Left ventricle myocardium inferior (tissue), 1 donor: ENCODE data around the gene HPS3. TPM values are rescaled to one million over a fixed set of nuclear protein-coding genes. Genes with fewer than 3 reads are reported as not detected.

Experiments
- DNase-seq: peaks from one replicate; pipeline ENCODE4 v3.0.0-alpha.2; 2020
- H3K27ac ChIP-seq: fragments of 200-600 bp; replicated peaks from 2 replicates; pipeline ENCODE4 v1.8.0; 2021
- H3K27me3 ChIP-seq: fragments of 200-600 bp; 2 replicates; pipeline ENCODE4 v1.8.0; 2021; ENCODE audit warnings: low read depth
- H3K36me3 ChIP-seq: fragments of 200-600 bp; 2 replicates; pipeline ENCODE4 v1.8.0; 2021
- H3K4me1 ChIP-seq: fragments of 200-600 bp; 2 replicates; pipeline ENCODE4 v1.8.0; 2021
- H3K4me3 ChIP-seq: fragments of 200-600 bp; 2 replicates; pipeline ENCODE4 v1.8.0; 2021; ENCODE audit warnings: mild to moderate bottlenecking, moderate library complexity
- H3K9me3 ChIP-seq: fragments of 200-600 bp; replicated peaks from 2 replicates; pipeline ENCODE4 v1.8.0; 2021
- intact Hi-C: fragments of 100-400 bp; cut with micrococcal nuclease; formaldehyde crosslinking; loops from one replicate; pipeline ENCODE4 v1.11.0; 2022
- total RNA-seq: library from RNA; stranded (reverse); fragmentation: NEBNext Ultra II Directional; extraction: Animal tissue kit (Norgen Biotek cat#: 25700); gene quantifications from one replicate; pipeline ENCODE4 v1.2.1, GENCODE V29; 2021
- TF ChIP-seq, protein P1 (sequence below): fragments of 200-600 bp; IDR thresholded peaks from 2 replicates; pipeline ENCODE4 v1.8.0; 2021; ENCODE audit warnings: antibody characterized with exemption, mild to moderate bottlenecking, borderline replicate concordance
- donor health status: DM: no; HTN: yes; CAD: no; lungs with severe emphysema.

HPS3 gene
- total RNA-seq, 1 donor from 2014 or later: 5.6 TPM

DNA sequence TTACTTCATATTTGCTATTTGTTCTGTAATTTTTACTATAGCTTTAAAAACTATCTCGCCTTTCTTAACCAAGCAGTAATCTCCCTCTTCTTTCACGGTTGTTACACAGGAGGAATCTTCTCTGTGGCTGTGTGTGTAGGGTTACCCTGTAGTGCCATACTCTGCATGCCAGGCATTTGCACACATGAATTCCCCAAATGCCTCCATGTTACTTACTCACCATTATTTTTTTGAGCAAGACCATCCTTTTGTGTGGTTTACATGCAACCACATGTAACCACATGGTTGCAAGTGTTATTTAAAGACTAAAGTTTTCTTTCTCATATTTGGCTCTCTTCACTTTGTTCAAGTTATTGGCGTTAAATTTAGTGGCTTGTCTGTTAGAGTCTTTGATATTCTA, 45.5 kb downstream of the HPS3 start:
- intact Hi-C loops: no loop called here
- no peak overlapping the region for H3K27ac ChIP-seq

DNA sequence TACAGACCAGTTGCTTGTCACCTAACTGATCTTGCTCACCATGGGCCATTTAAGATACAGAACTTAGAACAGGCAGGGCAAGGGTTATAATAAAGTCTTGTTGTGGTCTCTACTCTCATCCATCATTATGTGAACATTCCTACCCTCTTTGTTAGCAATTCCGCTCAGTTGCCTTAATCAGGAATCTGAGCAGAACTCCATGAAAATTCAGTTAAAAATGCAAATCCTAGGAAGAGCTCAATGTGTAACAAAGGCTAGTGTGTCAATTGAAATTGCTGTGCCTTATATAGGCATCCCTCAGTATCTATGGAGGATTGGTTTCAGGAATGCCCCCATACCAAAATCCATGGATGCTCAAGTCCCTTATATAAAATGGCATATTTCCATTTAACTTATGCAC, 47.7 kb downstream of the HPS3 start:
- Histone ChIP-seq H3K36me3 (peaks cover 45% of the 10 kb centered on the region), H3K4me1 (peaks cover 18% of the 10 kb centered on the region), H3K4me3 (no peak overlapping the region), H3K9me3 (peaks cover 12% of the 10 kb centered on the region), H3K27ac (no peak overlapping the region), H3K27me3 (no peaks in the 10 kb centered on the region)
- intact Hi-C loops: no loop called here
- DNase-seq: no peak
- TF ChIP-seq, protein P1, sequence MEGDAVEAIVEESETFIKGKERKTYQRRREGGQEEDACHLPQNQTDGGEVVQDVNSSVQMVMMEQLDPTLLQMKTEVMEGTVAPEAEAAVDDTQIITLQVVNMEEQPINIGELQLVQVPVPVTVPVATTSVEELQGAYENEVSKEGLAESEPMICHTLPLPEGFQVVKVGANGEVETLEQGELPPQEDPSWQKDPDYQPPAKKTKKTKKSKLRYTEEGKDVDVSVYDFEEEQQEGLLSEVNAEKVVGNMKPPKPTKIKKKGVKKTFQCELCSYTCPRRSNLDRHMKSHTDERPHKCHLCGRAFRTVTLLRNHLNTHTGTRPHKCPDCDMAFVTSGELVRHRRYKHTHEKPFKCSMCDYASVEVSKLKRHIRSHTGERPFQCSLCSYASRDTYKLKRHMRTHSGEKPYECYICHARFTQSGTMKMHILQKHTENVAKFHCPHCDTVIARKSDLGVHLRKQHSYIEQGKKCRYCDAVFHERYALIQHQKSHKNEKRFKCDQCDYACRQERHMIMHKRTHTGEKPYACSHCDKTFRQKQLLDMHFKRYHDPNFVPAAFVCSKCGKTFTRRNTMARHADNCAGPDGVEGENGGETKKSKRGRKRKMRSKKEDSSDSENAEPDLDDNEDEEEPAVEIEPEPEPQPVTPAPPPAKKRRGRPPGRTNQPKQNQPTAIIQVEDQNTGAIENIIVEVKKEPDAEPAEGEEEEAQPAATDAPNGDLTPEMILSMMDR: no peak

More for the DNA sequence above, 45.5 kb downstream of the HPS3 start:
- Histone ChIP-seq H3K36me3 (peaks cover 67% of the 10 kb centered on the region), H3K27me3 (no peaks in the 10 kb centered on the region), H3K9me3 (peaks cover 12% of the 10 kb centered on the region), H3K4me1 (peaks cover 12% of the 10 kb centered on the region), H3K4me3 (no peak overlapping the region)
- TF ChIP-seq, protein P1: no peak
- DNase-seq: no peak

DNA sequence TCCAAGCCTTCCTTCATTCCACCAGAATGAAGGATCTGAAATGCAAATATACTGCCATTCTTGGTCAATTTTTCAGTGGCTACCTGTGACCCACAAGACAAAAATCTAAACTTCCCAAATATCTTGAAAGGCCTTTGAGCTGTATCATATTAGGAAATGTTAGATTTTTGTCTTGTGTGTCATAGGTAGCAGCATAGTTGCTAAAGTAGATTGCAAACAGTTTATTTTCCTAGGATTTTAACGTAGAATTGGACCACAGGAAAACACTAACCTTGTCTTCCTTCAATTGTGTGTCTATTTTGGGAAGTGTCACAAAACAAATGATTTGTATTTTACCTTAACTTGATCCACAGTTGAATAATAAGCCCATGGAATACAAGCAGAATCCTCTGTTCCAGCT, 49.8 kb downstream of the HPS3 start:
- Histone ChIP-seq H3K9me3 (peaks cover 7% of the 10 kb centered on the region), H3K4me1 (peaks cover 18% of the 10 kb centered on the region), H3K27ac (peak overlapping the region; percentile 63), H3K4me3 (no peak overlapping the region), H3K27me3 (no peaks in the 10 kb centered on the region), H3K36me3 (peaks cover 24% of the 10 kb centered on the region)
- no peak for DNase-seq
- intact Hi-C loops: no loop called here
- TF ChIP-seq, protein P1: no peak

DNA sequence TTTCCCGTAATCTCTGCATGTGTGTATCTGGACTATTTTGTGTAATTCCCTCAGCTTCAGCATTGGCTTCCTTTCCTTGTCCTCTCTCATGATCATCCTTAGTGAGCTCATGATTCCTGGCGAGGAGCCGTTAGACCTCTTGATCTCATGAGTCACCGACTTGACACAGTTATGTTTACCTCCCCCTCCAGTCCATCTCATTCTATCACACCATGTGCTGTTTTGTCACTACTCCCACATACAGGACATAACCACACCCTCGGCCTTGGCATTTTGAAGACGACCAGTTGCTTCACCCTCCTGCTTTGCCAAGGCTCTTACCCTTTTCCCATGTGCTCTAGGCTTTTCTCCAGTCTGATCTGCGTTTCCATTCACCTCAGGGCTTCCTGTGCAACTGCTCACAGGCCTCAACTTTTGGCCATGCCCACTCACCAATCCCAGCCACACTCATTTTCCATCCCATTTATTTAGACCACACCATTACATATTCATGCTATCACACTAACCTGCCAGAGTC, 50.7 kb downstream of the HPS3 start:
- Histone ChIP-seq H3K9me3 (peaks cover 6% of the 10 kb centered on the region), H3K27me3 (no peaks in the 10 kb centered on the region), H3K27ac (peak overlapping the region; percentile 63), H3K36me3 (peaks cover 16% of the 10 kb centered on the region), H3K4me1 (peaks cover 18% of the 10 kb centered on the region), H3K4me3 (no peak overlapping the region)
- peak; percentile 65 for DNase-seq
- TF ChIP-seq, protein P1: no peak
- intact Hi-C loops: no loop called here

DNA sequence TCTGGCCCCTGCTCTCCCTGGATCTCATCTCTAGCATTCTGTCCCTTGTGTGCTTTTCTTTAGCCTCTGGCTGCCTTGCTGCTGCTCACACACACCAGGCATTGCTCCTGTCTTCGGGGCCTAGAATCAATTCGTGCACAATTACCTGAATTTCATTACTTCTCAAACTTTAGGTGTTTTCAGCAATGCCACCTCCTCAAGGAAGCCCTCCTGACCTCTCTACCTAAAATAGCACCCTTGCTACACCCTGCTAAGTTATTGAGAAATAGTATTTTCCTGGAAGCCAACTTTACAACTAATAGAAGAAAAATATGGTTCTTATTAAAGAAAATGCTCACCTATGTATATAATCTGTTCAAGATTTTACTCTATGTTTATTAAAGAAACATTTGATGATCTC, 51.7 kb downstream of the HPS3 start:
- peaks cover 6% of the 10 kb centered on the region for H3K9me3 ChIP-seq
- H3K4me3 ChIP-seq: no peak overlapping the region
- H3K36me3 ChIP-seq: peaks cover 10% of the 10 kb centered on the region
- H3K4me1 ChIP-seq: peaks cover 18% of the 10 kb centered on the region
- intact Hi-C loops: no loop called here
- no peaks in the 10 kb centered on the region for H3K27me3 ChIP-seq
- no peak overlapping the region for H3K27ac ChIP-seq
- DNase-seq: no peak
- TF ChIP-seq, protein P1: no peak
